Effector CD8-positive, alpha-beta T cell (primary cell): ENCODE measurements around the gene AKAP9.
"Not testable (repeated sequence)": the region's sequence is repeated elsewhere in the genome, so short reads cannot be mapped to it uniquely, and the experiment has no call there.

Experiments used
- DNase-seq: peaks from one replicate; lab custom pipeline; 2025; lab: John Stamatoyannopoulos, UW

Gene AKAP9

GRCh38 chr7:92064438-92065029 is 123.9 kb downstream of the AKAP9 start:
- no peak for DNase-seq

GRCh38 chr7:92071032-92071431 is 130.4 kb downstream of the AKAP9 start:
- no peak for DNase-seq

GRCh38 chr7:92072121-92072520 is 131.5 kb downstream of the AKAP9 start:
- no peak for DNase-seq

- no peak for DNase-seq
Observed at GRCh38 chr7:92072708-92073107, 132.0 kb downstream of the AKAP9 start.

GRCh38 chr7:92075455-92076158 is 134.9 kb downstream of the AKAP9 start:
- DNase-seq, result no peak

- no peak for DNase-seq
Observed at GRCh38 chr7:92076509-92076908, 135.8 kb downstream of the AKAP9 start.

GRCh38 chr7:92083922-92084321 is 143.3 kb downstream of the AKAP9 start:
- not testable (repeated sequence) for DNase-seq

GRCh38 chr7:92088266-92088665 is 147.6 kb downstream of the AKAP9 start:
- DNase-seq, result no peak

- no peak for DNase-seq
Observed at GRCh38 chr7:92092210-92092609, 151.5 kb downstream of the AKAP9 start.

GRCh38 chr7:92095380-92095779 is 154.7 kb downstream of the AKAP9 start:
- no peak for DNase-seq

- no peak for DNase-seq
Observed at GRCh38 chr7:92100534-92100933, 159.9 kb downstream of the AKAP9 start.

GRCh38 chr7:92102862-92103261 is 162.2 kb downstream of the AKAP9 start:
- not testable (repeated sequence) for DNase-seq

GRCh38 chr7:92108821-92109220 is 168.2 kb downstream of the AKAP9 start:
- DNase-seq, result no peak

GRCh38 chr7:92110857-92111256 is 170.2 kb downstream of the AKAP9 start:
- no peak for DNase-seq

GRCh38 chr7:92115821-92116220 is 175.2 kb downstream of the AKAP9 start:
- no peak for DNase-seq

- no peak for DNase-seq
Observed at GRCh38 chr7:92116949-92117348, 176.3 kb downstream of the AKAP9 start.

GRCh38 chr7:92119213-92119759 is 178.6 kb downstream of the AKAP9 start:
- no peak for DNase-seq

- DNase-seq, result no peak
Observed at GRCh38 chr7:92121681-92122080, 181.0 kb downstream of the AKAP9 start.

GRCh38 chr7:92131093-92131492 is 190.4 kb downstream of the AKAP9 start:
- DNase-seq, result no peak

GRCh38 chr7:92131764-92132330 is 191.2 kb downstream of the AKAP9 start:
- DNase-seq, result no peak

- DNase-seq, result no peak
Observed at GRCh38 chr7:92133133-92133736, 192.6 kb downstream of the AKAP9 start.

- peak; percentile 43 for DNase-seq
Observed at GRCh38 chr7:92133737-92134270, 193.1 kb downstream of the AKAP9 start.
